Naive thymus-derived CD4-positive, alpha-beta T cell (primary cell): ENCODE measurements around the gene PPID. TPM values are rescaled to one million over a fixed set of nuclear protein-coding genes. Genes with fewer than 3 reads are reported as not detected.
A peak's percentile ranks its signal among the peaks of the same experiment; 100 is the strongest.

Experiments
- ATAC-seq: fragments of 150-1000 bp; cut with Tn5 transposase; 2 replicates; pipeline ENCODE4 v1.10.0; 2021; ENCODE audit warnings: mild to moderate bottlenecking, moderate library complexity
- CTCF ChIA-PET: fragments of 350-600 bp; sonication (Branson Sonifier 250); formaldehyde crosslinking; loops from one replicate; lab custom pipeline; 2021; ENCODE audit warnings: antibody characterized with exemption; lab: Charles Lee
- POLR2A ChIA-PET: fragments of 350-600 bp; sonication (Branson Sonifier 250); formaldehyde crosslinking; loops from one replicate; lab custom pipeline; 2021; ENCODE audit warnings: antibody characterized with exemption, inconsistent platforms; lab: Charles Lee
- DNase-seq, 9 donors: peaks; one replicate each; pipeline versions ENCODE4 v3.0.0 to v3.0.0-alpha.2; 2020 to 2022; ENCODE audit warnings: mixed read lengths in 1 of 9
- H3K27ac ChIP-seq: one replicate; pipeline ENCODE4 v1.7.0; 2013; ENCODE audit warnings: mild to moderate bottlenecking, low read depth, low read length, moderate library complexity
- H3K27me3 ChIP-seq, 2 donors: one replicate each; pipeline ENCODE4 v1.7.0; 2013; ENCODE audit warnings: low read length in 2 of 2, mild to moderate bottlenecking in 2 of 2, moderate library complexity in 2 of 2; ENCODE audit not compliant: control insufficient read depth in 2 of 2, insufficient read depth in 2 of 2
- H3K36me3 ChIP-seq, 3 experiments: 1 replicate in 2 of 3; 2 replicates in 1 of 3; pipeline ENCODE4 v1.7.0; 2013; ENCODE audit warnings: low read length in 3 of 3, mild to moderate bottlenecking in 3 of 3, moderate library complexity in 1 of 3; ENCODE audit not compliant: insufficient read depth in 3 of 3, control insufficient read depth in 2 of 3
- H3K4me1 ChIP-seq, 2 donors: one replicate each; pipeline ENCODE4 v1.7.0; 2013; ENCODE audit warnings: low read length in 2 of 2, mild to moderate bottlenecking in 2 of 2, moderate library complexity in 1 of 2; ENCODE audit not compliant: control insufficient read depth in 2 of 2, insufficient read depth in 2 of 2
- H3K4me3 ChIP-seq: 2 replicates; pipeline ENCODE4 v1.7.0; 2013; ENCODE audit warnings: mild to moderate bottlenecking, low read length
- H3K9me3 ChIP-seq, 3 experiments: 1 replicate in 2 of 3; 2 replicates in 1 of 3; pipeline ENCODE4 v1.7.0; 2013; ENCODE audit warnings: low read length in 3 of 3; ENCODE audit not compliant: control insufficient read depth in 2 of 3
- H3K27ac Mint-ChIP-seq, 9 donors: one replicate each; pipeline ENCODE4 v1.8.0; 2020 to 2022; ENCODE audit warnings: mixed read lengths in 9 of 9, mild to moderate bottlenecking in 8 of 9, moderate library complexity in 5 of 9, inconsistent platforms in 2 of 9
- H3K27me3 Mint-ChIP-seq, 5 donors: one replicate each; pipeline ENCODE4 v1.8.0; 2021 to 2022; ENCODE audit warnings: mixed read lengths in 5 of 5, mild to moderate bottlenecking in 1 of 5
- H3K36me3 Mint-ChIP-seq, 5 donors: one replicate each; pipeline ENCODE4 v1.8.0; 2020 to 2022; ENCODE audit warnings: mixed read lengths in 5 of 5, mild to moderate bottlenecking in 3 of 5, inconsistent platforms in 1 of 5
- H3K4me1 Mint-ChIP-seq, 7 donors: one replicate each; pipeline ENCODE4 v1.8.0; 2020 to 2022; ENCODE audit warnings: mixed read lengths in 7 of 7, mild to moderate bottlenecking in 3 of 7, inconsistent platforms in 1 of 7
- H3K4me3 Mint-ChIP-seq, 10 donors: one replicate each; pipeline ENCODE4 v1.8.0; 2020 to 2022; ENCODE audit warnings: mild to moderate bottlenecking in 10 of 10, mixed read lengths in 10 of 10, moderate library complexity in 6 of 10, inconsistent platforms in 2 of 10
- H3K9me3 Mint-ChIP-seq, 11 donors: one replicate each; pipeline ENCODE4 v1.8.0; 2020 to 2022; ENCODE audit warnings: mixed read lengths in 11 of 11, mild to moderate bottlenecking in 4 of 11, inconsistent platforms in 1 of 11, moderate library complexity in 1 of 11
- intact Hi-C, 2 donors: fragments of 100-400 bp; cut with micrococcal nuclease; formaldehyde crosslinking; loops; one replicate each; pipeline ENCODE4 v1.15.1; 2023
- polyA plus RNA-seq, 2 donors: library from polyadenylated mRNA; unstranded; fragments of 300-500 nt; fragmentation: Illumina TruSeq; gene quantifications; one replicate each; pipeline ENCODE4 v1.2.3, GENCODE V29; 2021
- total RNA-seq, 6 experiments: library from RNA in 5 of 6; stranded (reverse) in 5 of 6; gene quantifications; 1 replicate in 5 of 6; 2 replicates in 1 of 6; pipeline ENCODE4 v1.2.3 and lab custom pipeline; 2021 to 2026

The PPID gene
- total and polyA plus RNA-seq, 7 experiments from 2014 or later: 13.4 to 52.0 (median 28.9) TPM

- Histone ChIP-seq H3K4me1 (no peaks in the 10 kb centered on the region), H3K27me3 (no peaks in the 10 kb centered on the region), H3K4me3 (no peak overlapping the region), H3K9me3 (no peaks in the 10 kb centered on the region), H3K27ac (no peak overlapping the region), H3K36me3 (no peaks in the 10 kb centered on the region)
- H3K4me3 Mint-ChIP-seq: no peak overlapping the region
- intact Hi-C loops: no loop called here
- H3K9me3 Mint-ChIP-seq: no peaks in the 10 kb centered on the region
- ChIA-PET POLR2A (interaction anchor here (0.9 kb wide), 1 partner anchor 29 kb away, joined by 5 read pairs; no protein-coding TSS in a partner anchor), CTCF (no interaction called here)
- H3K4me1 Mint-ChIP-seq: no peaks in the 10 kb centered on the region
- ATAC-seq: no peak
- no peak for DNase-seq
- H3K27ac Mint-ChIP-seq: no peak overlapping the region
- H3K27me3 Mint-ChIP-seq: peaks cover 4 to 14% (median 6%) of the 10 kb centered on the region in 5 donors
- H3K36me3 Mint-ChIP-seq: no peaks in the 10 kb centered on the region
These were observed 18.3 kb upstream of the PPID start for GRCh38 chr4:158741326-158742021.

GRCh38 chr4:158739600-158739999 is 16.4 kb upstream of the PPID start:
- Mint-ChIP-seq H3K27me3 (peaks cover 6 to 14% (median 11%) of the 10 kb centered on the region in 5 donors), H3K36me3 (no peaks in the 10 kb centered on the region), H3K9me3 (no peaks in the 10 kb centered on the region), H3K27ac (no peak overlapping the region), H3K4me1 (no peaks in the 10 kb centered on the region), H3K4me3 (no peak overlapping the region)
- H3K4me1 ChIP-seq: no peaks in the 10 kb centered on the region
- ChIA-PET CTCF (no interaction called here), POLR2A (no interaction called here)
- no peaks in the 10 kb centered on the region for H3K9me3 ChIP-seq
- no peaks in the 10 kb centered on the region for H3K36me3 ChIP-seq
- ATAC-seq (no peak), DNase-seq (no peak)
- no peak overlapping the region for H3K4me3 ChIP-seq
- intact Hi-C loops: no loop called here
- no peak overlapping the region for H3K27ac ChIP-seq
- H3K27me3 ChIP-seq: no peaks in the 10 kb centered on the region

- DNase-seq (no peak), ATAC-seq (no peak)
- no peaks in the 10 kb centered on the region for H3K9me3 ChIP-seq
- H3K4me1 ChIP-seq: no peaks in the 10 kb centered on the region
- Mint-ChIP-seq H3K27ac (no peak overlapping the region), H3K9me3 (no peaks in the 10 kb centered on the region), H3K4me3 (no peak overlapping the region), H3K36me3 (no peaks in the 10 kb centered on the region), H3K27me3 (peaks cover 6 to 17% (median 11%) of the 10 kb centered on the region in 5 donors), H3K4me1 (no peaks in the 10 kb centered on the region)
- intact Hi-C loops: no loop called here
- H3K36me3 ChIP-seq: no peaks in the 10 kb centered on the region
- CTCF ChIA-PET: no interaction called here
- H3K4me3 ChIP-seq: no peak overlapping the region
- POLR2A ChIA-PET: no interaction called here
- no peaks in the 10 kb centered on the region for H3K27me3 ChIP-seq
- H3K27ac ChIP-seq: no peak overlapping the region
These were observed 15.7 kb upstream of the PPID start for GRCh38 chr4:158738866-158739265.

GRCh38 chr4:158729716-158730559 is 6.7 kb upstream of the PPID start:
- H3K27me3 ChIP-seq: no peaks in the 10 kb centered on the region
- Mint-ChIP-seq H3K27ac (no peak overlapping the region), H3K9me3 (no peaks in the 10 kb centered on the region), H3K4me1 (peaks cover 0 to 23% (median 0%) of the 10 kb centered on the region in 7 donors), H3K4me3 (no peak overlapping the region), H3K36me3 (no peaks in the 10 kb centered on the region), H3K27me3 (peaks cover 26 to 42% (median 32%) of the 10 kb centered on the region in 5 donors)
- ChIA-PET CTCF (interaction anchor here (0.9 to 1.3 kb wide), 4 partner anchors 50 to 124 kb away, joined by 3 to 9 read pairs (median 3); no protein-coding TSS in a partner anchor), POLR2A (no interaction called here)
- DNase-seq (peak; percentile 18 to 57 (median 44)), ATAC-seq (peak; percentile 93)
- no peaks in the 10 kb centered on the region for H3K9me3 ChIP-seq
- no peak overlapping the region for H3K4me3 ChIP-seq
- no peaks in the 10 kb centered on the region for H3K4me1 ChIP-seq
- no peak overlapping the region for H3K27ac ChIP-seq
- intact Hi-C loops: loop anchor here (1.0 to 2.0 kb wide), 5 partner anchors 39 to 716 kb away; partner anchors contain the start of gene FNIP2 (in 2 of the 2)
- no peaks in the 10 kb centered on the region for H3K36me3 ChIP-seq

- Histone ChIP-seq H3K27me3 (no peaks in the 10 kb centered on the region), H3K4me1 (peaks cover 0 to 3% of the 10 kb centered on the region in 2 donors), H3K36me3 (no peaks in the 10 kb centered on the region), H3K27ac (no peak overlapping the region), H3K4me3 (no peak overlapping the region), H3K9me3 (no peaks in the 10 kb centered on the region)
- H3K36me3 Mint-ChIP-seq: peaks cover 0 to 4% (median 0%) of the 10 kb centered on the region in 5 donors
- H3K4me3 Mint-ChIP-seq: no peak overlapping the region
- H3K27me3 Mint-ChIP-seq: peaks cover 26 to 42% (median 28%) of the 10 kb centered on the region in 5 donors
- peaks cover 0 to 35% (median 12%) of the 10 kb centered on the region in 7 donors for H3K4me1 Mint-ChIP-seq
- CTCF ChIA-PET: interaction anchor here (0.7 to 1.9 kb wide), 4 partner anchors 15 to 123 kb away, joined by 3 to 14 read pairs (median 3); no protein-coding TSS in a partner anchor
- ATAC-seq: no peak
- intact Hi-C loops: no loop called here
- no peak for DNase-seq
- H3K27ac Mint-ChIP-seq: no peak overlapping the region
- POLR2A ChIA-PET: no interaction called here
- no peaks in the 10 kb centered on the region for H3K9me3 Mint-ChIP-seq
These were observed 5.0 kb upstream of the PPID start for GRCh38 chr4:158728236-158728635.

DNA sequence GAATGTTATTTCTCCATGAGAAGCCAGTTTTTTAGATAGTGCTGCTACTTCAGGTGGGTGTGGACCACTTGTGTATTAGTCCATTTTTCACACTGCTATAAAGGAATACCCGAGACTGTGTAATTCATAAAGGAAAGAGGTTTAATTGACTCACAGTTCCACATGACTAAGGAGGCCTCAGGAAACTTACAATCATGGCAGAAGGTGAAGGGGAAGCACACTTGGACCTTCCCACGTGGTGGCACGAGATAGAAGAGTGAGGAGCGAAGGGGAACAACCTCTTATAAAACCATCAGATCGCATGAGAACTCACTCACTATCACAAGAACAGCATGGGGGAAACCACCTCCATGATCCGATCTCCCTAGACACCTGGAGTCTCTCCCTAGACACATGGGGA is 3.4 kb upstream of the PPID start:
- ChIA-PET POLR2A (no interaction called here), CTCF (interaction anchor here (0.6 kb wide), 1 partner anchor 473 kb away, joined by 3 read pairs; no protein-coding TSS in a partner anchor)
- Histone ChIP-seq H3K36me3 (no peaks in the 10 kb centered on the region), H3K27me3 (no peaks in the 10 kb centered on the region), H3K9me3 (no peaks in the 10 kb centered on the region), H3K4me1 (peaks cover 0 to 3% of the 10 kb centered on the region in 2 donors), H3K27ac (no peak overlapping the region), H3K4me3 (no peak overlapping the region)
- Mint-ChIP-seq H3K27ac (no peak overlapping the region), H3K4me3 (no peak overlapping the region), H3K36me3 (peaks cover 0 to 6% (median 2%) of the 10 kb centered on the region in 5 donors), H3K9me3 (no peaks in the 10 kb centered on the region), H3K27me3 (peaks cover 18 to 34% (median 27%) of the 10 kb centered on the region in 5 donors), H3K4me1 (peaks cover 7 to 44% (median 23%) of the 10 kb centered on the region in 7 donors)
- DNase-seq (no peak), ATAC-seq (no peak)
- intact Hi-C loops: no loop called here
